ENCODE data around the gene ARAP1. TPM values are rescaled to one million over a fixed set of nuclear protein-coding genes. Genes with fewer than 3 reads are reported as not detected.

The ARAP1 gene
- total and polyA plus RNA-seq, 8 donors = 21.5 to 73.5 (median 37.9) TPM

- TF ChIP-seq, protein P1, sequence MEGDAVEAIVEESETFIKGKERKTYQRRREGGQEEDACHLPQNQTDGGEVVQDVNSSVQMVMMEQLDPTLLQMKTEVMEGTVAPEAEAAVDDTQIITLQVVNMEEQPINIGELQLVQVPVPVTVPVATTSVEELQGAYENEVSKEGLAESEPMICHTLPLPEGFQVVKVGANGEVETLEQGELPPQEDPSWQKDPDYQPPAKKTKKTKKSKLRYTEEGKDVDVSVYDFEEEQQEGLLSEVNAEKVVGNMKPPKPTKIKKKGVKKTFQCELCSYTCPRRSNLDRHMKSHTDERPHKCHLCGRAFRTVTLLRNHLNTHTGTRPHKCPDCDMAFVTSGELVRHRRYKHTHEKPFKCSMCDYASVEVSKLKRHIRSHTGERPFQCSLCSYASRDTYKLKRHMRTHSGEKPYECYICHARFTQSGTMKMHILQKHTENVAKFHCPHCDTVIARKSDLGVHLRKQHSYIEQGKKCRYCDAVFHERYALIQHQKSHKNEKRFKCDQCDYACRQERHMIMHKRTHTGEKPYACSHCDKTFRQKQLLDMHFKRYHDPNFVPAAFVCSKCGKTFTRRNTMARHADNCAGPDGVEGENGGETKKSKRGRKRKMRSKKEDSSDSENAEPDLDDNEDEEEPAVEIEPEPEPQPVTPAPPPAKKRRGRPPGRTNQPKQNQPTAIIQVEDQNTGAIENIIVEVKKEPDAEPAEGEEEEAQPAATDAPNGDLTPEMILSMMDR (IDR thresholded peaks at IDR 0.05) = no peak
- H3K4me1 ChIP-seq = no peaks in the 10 kb centered on the region
- H3K27ac ChIP-seq = no peak overlapping the region
- WGBS, 2 donors = 55 to 58% methylated on average over 8 to 9 of the region's 9 CpGs
- FAIRE-seq = no peak
- H3K36me3 ChIP-seq = peaks cover 0 to 10% (median 0%) of the 10 kb centered on the region in 3 donors
- peak in 1 of 6 donors; percentile 68 for DNase-seq
- no peak for ATAC-seq
- intact Hi-C loops (cut with DNase I) = no loop called here
- no peaks in the 10 kb centered on the region for H3K9me3 ChIP-seq
- no peaks in the 10 kb centered on the region for H3K27me3 ChIP-seq
- H3K4me3 ChIP-seq = no peak overlapping the region
Measured at GRCh38 chr11:72750086-72750485, 2.1 kb downstream of the ARAP1 start.

- Histone ChIP-seq H3K4me3 (no peak overlapping the region), H3K9me3 (no peaks in the 10 kb centered on the region), H3K27ac (no peak overlapping the region), H3K27me3 (no peaks in the 10 kb centered on the region), H3K4me1 (no peaks in the 10 kb centered on the region), H3K36me3 (no peaks in the 10 kb centered on the region)
- TF ChIP-seq, protein P1 (IDR thresholded peaks at IDR 0.05) = no peak
- FAIRE-seq (no peak), ATAC-seq (no peak), DNase-seq (peak in 1 of 6 donors; percentile 36)
- intact Hi-C loops (cut with DNase I) = no loop called here
- WGBS, 2 donors = 94 to 96% methylated on average over 6 of the region's 6 CpGs
Measured at GRCh38 chr11:72747289-72747855, 4.8 kb downstream of the ARAP1 start.

DNA sequence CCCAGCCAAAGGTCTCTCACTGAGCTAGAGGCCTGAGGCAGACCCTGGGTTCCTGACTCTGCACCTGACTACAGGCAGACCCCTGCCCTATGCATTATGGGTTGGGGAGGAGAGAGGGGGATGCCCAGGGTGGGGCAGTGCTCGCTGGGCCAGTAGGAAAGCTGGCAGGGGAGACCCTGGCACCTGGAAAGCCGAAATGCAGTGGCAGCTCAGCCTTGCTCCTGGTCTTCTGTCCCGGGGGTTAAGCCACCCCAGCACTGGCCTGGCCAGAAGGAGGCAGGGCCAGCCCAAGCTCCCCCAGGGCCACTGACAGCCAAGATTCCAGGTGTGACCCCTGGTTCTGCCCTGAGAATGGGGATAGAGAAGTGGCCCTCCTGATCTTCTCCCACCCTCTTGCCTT lies 5.4 kb downstream of the ARAP1 start:
- H3K27me3 ChIP-seq = no peaks in the 10 kb centered on the region
- no peak for ATAC-seq
- H3K4me3 ChIP-seq = no peak overlapping the region
- WGBS, 2 donors = 83 to 84% methylated on average over 3 of the region's 3 CpGs
- intact Hi-C loops (cut with DNase I) = no loop called here
- DNase-seq = peak in 1 of 6 donors; percentile 40
- H3K27ac ChIP-seq = no peak overlapping the region
- FAIRE-seq = no peak
- no peaks in the 10 kb centered on the region for H3K9me3 ChIP-seq
- TF ChIP-seq, protein P1 (IDR thresholded peaks at IDR 0.05) = no peak
- no peaks in the 10 kb centered on the region for H3K36me3 ChIP-seq
- H3K4me1 ChIP-seq = no peaks in the 10 kb centered on the region

- intact Hi-C loops (cut with DNase I) = no loop called here
- 82 to 84% methylated on average over 11 of the region's 11 CpGs for WGBS, 2 donors
- FAIRE-seq (no peak), ATAC-seq (no peak), DNase-seq (peak in 1 of 6 donors; percentile 43)
- H3K27me3 ChIP-seq = no peaks in the 10 kb centered on the region
- no peaks in the 10 kb centered on the region for H3K9me3 ChIP-seq
- no peaks in the 10 kb centered on the region for H3K36me3 ChIP-seq
- H3K4me1 ChIP-seq = no peaks in the 10 kb centered on the region
- no peak overlapping the region for H3K27ac ChIP-seq
- TF ChIP-seq, protein P1 (IDR thresholded peaks at IDR 0.05) = no peak
- no peak overlapping the region for H3K4me3 ChIP-seq
Measured at GRCh38 chr11:72745925-72746550, 6.2 kb downstream of the ARAP1 start.

GRCh38 chr11:72745511-72745910 lies 6.7 kb downstream of the ARAP1 start:
- Histone ChIP-seq H3K9me3 (no peaks in the 10 kb centered on the region), H3K4me3 (no peak overlapping the region), H3K4me1 (no peaks in the 10 kb centered on the region), H3K27me3 (no peaks in the 10 kb centered on the region), H3K36me3 (no peaks in the 10 kb centered on the region), H3K27ac (no peak overlapping the region)
- TF ChIP-seq, protein P1 (IDR thresholded peaks at IDR 0.05) = no peak
- ATAC-seq (no peak), FAIRE-seq (no peak), DNase-seq (peak in 2 of 6 donors; percentile 20 to 49)
- 80 to 81% methylated on average over 5 of the region's 5 CpGs for WGBS, 2 donors
- intact Hi-C loops (cut with DNase I) = no loop called here

Data from pancreas (tissue), 10 donors.